IMR-90 (cell line): ENCODE measurements around the gene SH3BP5. TPM values are rescaled to one million over a fixed set of nuclear protein-coding genes. Genes with fewer than 3 reads are reported as not detected.

Source experiments
- ATAC-seq: fragments of 200-7000 bp; cut with Tn5 transposase; 2 replicates; pipeline ENCODE4 v1.9.1; 2020; ENCODE audit warnings: low read depth, mild to moderate bottlenecking, moderate library complexity
- BruUV-seq: library from RNA; stranded (reverse); fragments of 400-500 nt; replicated peaks from 2 replicates; lab custom pipeline; 2021; lab: Mats Ljungman, UMichigan
- CTCF ChIA-PET: fragments of 300-600 bp; formaldehyde crosslinking; extraction: SDS; loops from one replicate; lab custom pipeline; 2021; ENCODE audit warnings: antibody characterized with exemption; lab: Yijun Ruan, JAX
- POLR2A ChIA-PET: fragments of 300-600 bp; sonication (Branson Sonifier 250); formaldehyde crosslinking; loops from one replicate; lab custom pipeline; 2022; ENCODE audit warnings: antibody characterized with exemption; ENCODE audit not compliant: unreplicated experiment; lab: Charles Lee
- DNase-seq: peaks from one replicate; pipeline ENCODE4 v3.0.0; 2013
- H2AFZ ChIP-seq: replicated peaks from 2 replicates; pipeline ENCODE3; 2013; ENCODE audit warnings: low read length, mild to moderate bottlenecking; ENCODE audit not compliant: poor library complexity
- H2AK5ac ChIP-seq: 2 replicates; pipeline ENCODE4 v1.6.1; 2013; ENCODE audit warnings: low read depth, low read length, inconsistent platforms
- H2AK9ac ChIP-seq: replicated peaks from 2 replicates; pipeline ENCODE3; 2013; ENCODE audit warnings: mild to moderate bottlenecking, low read depth, low read length, moderate library complexity; ENCODE audit not compliant: poor library complexity
- H2BK120ac ChIP-seq: 2 replicates; pipeline ENCODE4 v1.6.1; 2013; ENCODE audit warnings: low read depth, low read length, inconsistent platforms
- H2BK15ac ChIP-seq: 3 replicates; pipeline ENCODE4 v1.6.1; 2013; ENCODE audit warnings: low read depth, low read length, inconsistent platforms
- H2BK20ac ChIP-seq: 2 replicates; pipeline ENCODE4 v1.6.1; 2013; ENCODE audit warnings: low read depth, mild to moderate bottlenecking, inconsistent platforms, low read length, moderate library complexity
- H2BK5ac ChIP-seq: 2 replicates; pipeline ENCODE4 v1.6.1; 2013; ENCODE audit warnings: mild to moderate bottlenecking, low read depth, low read length, inconsistent platforms; ENCODE audit not compliant: poor library complexity, severe bottlenecking
- H3K14ac ChIP-seq: replicated peaks from 2 replicates; pipeline ENCODE4 v1.6.1; 2013; ENCODE audit warnings: low read depth, low read length, inconsistent platforms
- H3K18ac ChIP-seq: 2 replicates; pipeline ENCODE4 v1.6.1; 2013; ENCODE audit warnings: low read depth, low read length, control low read depth
- H3K23ac ChIP-seq: 2 replicates; pipeline ENCODE4 v1.6.1; 2013; ENCODE audit warnings: low read depth, low read length, inconsistent platforms
- H3K27ac ChIP-seq: 2 replicates; pipeline ENCODE4 v1.5.1; 2013; ENCODE audit warnings: mild to moderate bottlenecking, control low read depth, low read length; ENCODE audit not compliant: insufficient read depth
- H3K27me3 ChIP-seq: 2 replicates; pipeline ENCODE4 v1.6.1; 2013; ENCODE audit warnings: low read length; ENCODE audit not compliant: control insufficient read depth, insufficient read depth
- H3K36me3 ChIP-seq: 2 replicates; pipeline ENCODE4 v1.6.1; 2013; ENCODE audit warnings: low read length, mixed read lengths; ENCODE audit not compliant: control insufficient read depth, insufficient read depth
- H3K4ac ChIP-seq: 2 replicates; pipeline ENCODE4 v1.6.1; 2013; ENCODE audit warnings: low read depth, low read length, inconsistent platforms
- H3K4me1 ChIP-seq: 2 replicates; pipeline ENCODE4 v1.6.1; 2013; ENCODE audit warnings: low read length, mixed read lengths; ENCODE audit not compliant: control insufficient read depth, insufficient read depth
- H3K4me2 ChIP-seq: 2 replicates; pipeline ENCODE4 v1.6.1; 2013; ENCODE audit warnings: low read depth, mild to moderate bottlenecking, control low read depth, low read length, moderate library complexity
- H3K4me3 ChIP-seq: 2 replicates; pipeline ENCODE4 v1.5.1; 2013; ENCODE audit warnings: low read depth, mild to moderate bottlenecking, control low read depth, low read length, moderate library complexity; ENCODE audit not compliant: insufficient read depth
- H3K56ac ChIP-seq: 2 replicates; pipeline ENCODE4 v1.6.1; 2013; ENCODE audit warnings: low read length, inconsistent platforms; ENCODE audit not compliant: insufficient read depth; ENCODE audit errors: extremely low read depth
- H3K79me1 ChIP-seq, 2 experiments: 2 replicates each; pipeline ENCODE4 v1.6.1; 2013; ENCODE audit warnings: low read length in 2 of 2, inconsistent platforms in 1 of 2, low read depth in 1 of 2
- H3K9ac ChIP-seq: 2 replicates; pipeline ENCODE4 v1.6.1; 2013; ENCODE audit warnings: low read depth, low read length, control low read depth
- H3K9me1 ChIP-seq: 2 replicates; pipeline ENCODE4 v1.6.1; 2013; ENCODE audit warnings: low read length, inconsistent platforms; ENCODE audit not compliant: insufficient read depth
- H3K9me3 ChIP-seq: 2 replicates; pipeline ENCODE4 v1.6.1; 2013; ENCODE audit warnings: low read length; ENCODE audit not compliant: control insufficient read depth, insufficient read depth
- H4K20me1 ChIP-seq: 2 replicates; pipeline ENCODE4 v1.6.1; 2013; ENCODE audit warnings: low read length, inconsistent platforms; ENCODE audit not compliant: insufficient read depth
- H4K5ac ChIP-seq: 2 replicates; pipeline ENCODE4 v1.6.1; 2013; ENCODE audit warnings: mild to moderate bottlenecking, low read depth, low read length, control low read depth
- H4K8ac ChIP-seq, 2 experiments: 2 replicates each; pipeline ENCODE4 v1.6.1; 2013; ENCODE audit warnings: low read depth in 2 of 2, low read length in 2 of 2, control low read depth in 1 of 2, inconsistent platforms in 1 of 2
- H4K91ac ChIP-seq: 2 replicates; pipeline ENCODE4 v1.6.1; 2013; ENCODE audit warnings: low read depth, low read length, inconsistent platforms; ENCODE audit not compliant: insufficient read depth
- BHLHE40 ChIP-seq: fragments of 150-350 bp; IDR thresholded peaks from 2 replicates; pipeline ENCODE4 v1.6.1; 2016; ENCODE audit warnings: mild to moderate bottlenecking, low read depth, low read length
- CEBPB ChIP-seq: IDR thresholded peaks from 2 replicates; pipeline ENCODE4 v1.6.1; 2012; ENCODE audit warnings: low read depth, low read length, improper control_type of control experiment
- CHD1 ChIP-seq: IDR thresholded peaks from 2 replicates; pipeline ENCODE4 v1.6.1; 2012; ENCODE audit warnings: low read depth, low read length, improper control_type of control experiment
- FOS ChIP-seq: fragments of 150-350 bp; IDR thresholded peaks from 2 replicates; pipeline ENCODE4 v1.6.1; 2016; ENCODE audit warnings: low read depth, low read length
- MAFK ChIP-seq: IDR thresholded peaks from 2 replicates; pipeline ENCODE4 v1.6.1; 2012; ENCODE audit warnings: low read depth, low read length, improper control_type of control experiment
- MAZ ChIP-seq: IDR thresholded peaks from 2 replicates; pipeline ENCODE4 v1.6.1; 2012; ENCODE audit warnings: low read depth, mild to moderate bottlenecking, low read length, improper control_type of control experiment, moderate library complexity, borderline replicate concordance
- MXI1 ChIP-seq: IDR thresholded peaks from 2 replicates; pipeline ENCODE4 v1.6.1; 2012; ENCODE audit warnings: low read depth, mild to moderate bottlenecking, low read length, moderate library complexity, borderline replicate concordance
- NFE2L2 ChIP-seq: fragments of 150-350 bp; IDR thresholded peaks from 2 replicates; pipeline ENCODE4 v1.6.1; 2016; ENCODE audit warnings: low read depth, mild to moderate bottlenecking, low read length
- POLR2A ChIP-seq: IDR thresholded peaks from 2 replicates; pipeline ENCODE4 v1.6.1; 2012; ENCODE audit warnings: mild to moderate bottlenecking, low read depth, low read length
- RAD21 ChIP-seq: IDR thresholded peaks from 2 replicates; pipeline ENCODE4 v1.6.1; 2012; ENCODE audit warnings: low read length, improper control_type of control experiment
- RCOR1 ChIP-seq: IDR thresholded peaks from 2 replicates; pipeline ENCODE4 v1.6.1; 2012; ENCODE audit warnings: mild to moderate bottlenecking, low read length, improper control_type of control experiment; ENCODE audit not compliant: insufficient replicate concordance
- RFX5 ChIP-seq: IDR thresholded peaks from 2 replicates; pipeline ENCODE4 v1.8.0; 2012; ENCODE audit warnings: low read depth, mild to moderate bottlenecking, low read length, moderate library complexity
- SMC3 ChIP-seq: fragments of 150-350 bp; IDR thresholded peaks from 2 replicates; pipeline ENCODE4 v1.6.1; 2016; ENCODE audit warnings: low read depth, mild to moderate bottlenecking, antibody characterized with exemption, low read length, moderate library complexity
- WGBS, 2 experiments: methylation state at CpG; one replicate each; pipeline versions ENCODE4 v1.1.5 to v1.1.7; 2013; ENCODE audit warnings: missing lambda C conversion rate in 2 of 2; ENCODE audit not compliant: insufficient read length in 1 of 2; ENCODE audit errors: extremely low coverage in 2 of 2; 5-methylcytosine and 5-hydroxymethylcytosine counted together
- dilution Hi-C: fragments of 300-500 bp; cut with HindIII; formaldehyde crosslinking; loops from one replicate; pipeline ENCODE4 v1.14.3; 2018; ENCODE audit warnings: low sequenced_read_pairs; ENCODE audit not compliant: unreplicated experiment
- in situ Hi-C: fragments of 300-500 bp; cut with MboI; formaldehyde crosslinking; loops from 3 replicates; pipeline ENCODE4 v1.14.3; 2019; ENCODE audit warnings: low sequenced_read_pairs, inconsistent platforms, mixed read lengths
- intact Hi-C: fragments of 100-400 bp; cut with micrococcal nuclease; formaldehyde crosslinking; loops from 2 replicates; pipeline ENCODE4 v1.10.0; 2022
- polyA plus RNA-seq, 3 experiments: library from polyadenylated mRNA; depleted of rRNA; stranded (reverse); fragments of >200 nt; gene quantifications; 2 replicates each; pipeline ENCODE4 v1.2.3, GENCODE V29; 2012; ENCODE audit warnings: low replicate concordance in 1 of 3
- total RNA-seq: library from RNA; depleted of rRNA; stranded (reverse); fragments of >200 nt; gene quantifications from 2 replicates; pipeline ENCODE4 v1.2.3, GENCODE V29; 2012
- TF ChIP-seq, protein P1 (sequence below): fragments of 150-350 bp; IDR thresholded peaks from 2 replicates; pipeline ENCODE4 v1.6.1; 2016; ENCODE audit warnings: low read depth, mild to moderate bottlenecking, low read length, moderate library complexity, borderline replicate concordance
- TF ChIP-seq, protein P2 (sequence below): fragments of 150-350 bp; IDR thresholded peaks from 2 replicates; pipeline ENCODE4 v1.6.1; 2017; ENCODE audit warnings: mild to moderate bottlenecking, antibody characterized with exemption, low read length, low read depth
- TF ChIP-seq, protein P3 (sequence below): conservative IDR thresholded peaks from 2 replicates; pipeline ENCODE4 v1.5.1; 2012; ENCODE audit warnings: mild to moderate bottlenecking, low read depth, low read length, improper control_type of control experiment

SH3BP5 gene
- total and polyA plus RNA-seq, 2 of the 4 experiments (the other 2 are of a cell fraction): 14.0 to 23.5 TPM

DNA sequence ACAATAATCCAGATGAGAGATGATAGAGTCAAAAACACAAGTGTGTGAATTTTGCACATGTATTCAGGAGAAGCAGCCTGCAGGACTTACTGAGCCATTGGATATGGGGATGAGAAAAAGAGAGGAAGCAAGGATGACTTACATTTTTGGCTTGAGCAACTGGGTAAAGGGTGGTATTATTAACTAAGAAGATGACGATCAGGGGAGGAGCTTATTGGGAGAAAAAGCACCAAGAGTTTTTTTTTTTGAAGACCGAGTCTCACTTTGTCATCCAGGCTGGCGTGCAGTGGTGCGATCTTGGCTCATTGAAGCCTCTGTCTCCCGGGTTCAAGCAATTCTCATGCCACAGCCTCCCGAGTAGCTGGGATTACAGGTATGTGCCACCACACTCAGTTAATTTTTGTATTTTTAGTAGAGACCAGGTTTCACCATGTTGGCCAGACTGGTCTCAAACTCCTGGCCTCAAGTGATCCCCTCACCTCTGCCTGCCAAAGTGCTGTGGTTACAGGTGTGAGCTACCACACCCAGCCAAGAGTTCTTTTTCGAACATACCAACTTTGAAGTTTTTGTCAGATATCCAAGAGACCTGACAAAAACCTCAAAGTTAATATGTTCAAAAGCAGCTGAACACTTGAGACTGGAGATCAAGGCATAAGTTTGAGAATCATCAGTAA, 14.8 kb upstream of the SH3BP5 start:
- Histone ChIP-seq H2BK15ac (no peak overlapping the region), H3K4me1 (no peaks in the 10 kb centered on the region), H3K4me3 (no peak overlapping the region), H2BK20ac (no peak overlapping the region), H3K36me3 (no peaks in the 10 kb centered on the region), H4K20me1 (no peaks in the 10 kb centered on the region), H3K18ac (no peak overlapping the region), H2BK5ac (no peak overlapping the region), H3K4me2 (no peak overlapping the region), H3K9me3 (peaks cover 8% of the 10 kb centered on the region), H4K8ac (no peak overlapping the region), H3K56ac (no peak overlapping the region), H3K4ac (no peak overlapping the region), H3K9me1 (no peaks in the 10 kb centered on the region), H2AK9ac (no peak overlapping the region), H3K14ac (no peak overlapping the region), H3K27me3 (peaks cover 22% of the 10 kb centered on the region), H3K9ac (no peak overlapping the region), H4K5ac (no peak overlapping the region), H3K79me1 (no peaks in the 10 kb centered on the region), H4K91ac (no peak overlapping the region), H2AFZ (no peak overlapping the region), H3K23ac (no peak overlapping the region), H2BK120ac (no peak overlapping the region), H3K27ac (no peak overlapping the region), H2AK5ac (no peak overlapping the region)
- no peak for DNase-seq
- ChIA-PET CTCF (interaction anchor here (0.6 kb wide), 1 partner anchor 33 kb away, joined by 4 read pairs; no protein-coding TSS in a partner anchor), POLR2A (no interaction called here)
- in situ Hi-C loops (no loop called here), intact Hi-C loops (no loop called here), dilution Hi-C loops (no loop called here)
- TF ChIP-seq POLR2A (no peak), SMC3 (no peak), MAFK (no peak), MAZ (no peak), RCOR1 (no peak), NFE2L2 (no peak), CEBPB (no peak), BHLHE40 (no peak), RAD21 (no peak), RFX5 (no peak), FOS (no peak), MXI1 (no peak), CHD1 (no peak)
- TF ChIP-seq, protein P1, sequence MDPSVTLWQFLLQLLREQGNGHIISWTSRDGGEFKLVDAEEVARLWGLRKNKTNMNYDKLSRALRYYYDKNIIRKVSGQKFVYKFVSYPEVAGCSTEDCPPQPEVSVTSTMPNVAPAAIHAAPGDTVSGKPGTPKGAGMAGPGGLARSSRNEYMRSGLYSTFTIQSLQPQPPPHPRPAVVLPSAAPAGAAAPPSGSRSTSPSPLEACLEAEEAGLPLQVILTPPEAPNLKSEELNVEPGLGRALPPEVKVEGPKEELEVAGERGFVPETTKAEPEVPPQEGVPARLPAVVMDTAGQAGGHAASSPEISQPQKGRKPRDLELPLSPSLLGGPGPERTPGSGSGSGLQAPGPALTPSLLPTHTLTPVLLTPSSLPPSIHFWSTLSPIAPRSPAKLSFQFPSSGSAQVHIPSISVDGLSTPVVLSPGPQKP: no peak
- TF ChIP-seq, protein P2, sequence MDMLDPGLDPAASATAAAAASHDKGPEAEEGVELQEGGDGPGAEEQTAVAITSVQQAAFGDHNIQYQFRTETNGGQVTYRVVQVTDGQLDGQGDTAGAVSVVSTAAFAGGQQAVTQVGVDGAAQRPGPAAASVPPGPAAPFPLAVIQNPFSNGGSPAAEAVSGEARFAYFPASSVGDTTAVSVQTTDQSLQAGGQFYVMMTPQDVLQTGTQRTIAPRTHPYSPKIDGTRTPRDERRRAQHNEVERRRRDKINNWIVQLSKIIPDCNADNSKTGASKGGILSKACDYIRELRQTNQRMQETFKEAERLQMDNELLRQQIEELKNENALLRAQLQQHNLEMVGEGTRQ: no peak
- TF ChIP-seq, protein P3, sequence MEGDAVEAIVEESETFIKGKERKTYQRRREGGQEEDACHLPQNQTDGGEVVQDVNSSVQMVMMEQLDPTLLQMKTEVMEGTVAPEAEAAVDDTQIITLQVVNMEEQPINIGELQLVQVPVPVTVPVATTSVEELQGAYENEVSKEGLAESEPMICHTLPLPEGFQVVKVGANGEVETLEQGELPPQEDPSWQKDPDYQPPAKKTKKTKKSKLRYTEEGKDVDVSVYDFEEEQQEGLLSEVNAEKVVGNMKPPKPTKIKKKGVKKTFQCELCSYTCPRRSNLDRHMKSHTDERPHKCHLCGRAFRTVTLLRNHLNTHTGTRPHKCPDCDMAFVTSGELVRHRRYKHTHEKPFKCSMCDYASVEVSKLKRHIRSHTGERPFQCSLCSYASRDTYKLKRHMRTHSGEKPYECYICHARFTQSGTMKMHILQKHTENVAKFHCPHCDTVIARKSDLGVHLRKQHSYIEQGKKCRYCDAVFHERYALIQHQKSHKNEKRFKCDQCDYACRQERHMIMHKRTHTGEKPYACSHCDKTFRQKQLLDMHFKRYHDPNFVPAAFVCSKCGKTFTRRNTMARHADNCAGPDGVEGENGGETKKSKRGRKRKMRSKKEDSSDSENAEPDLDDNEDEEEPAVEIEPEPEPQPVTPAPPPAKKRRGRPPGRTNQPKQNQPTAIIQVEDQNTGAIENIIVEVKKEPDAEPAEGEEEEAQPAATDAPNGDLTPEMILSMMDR: no peak
- ATAC-seq: no peak
- BruUV-seq: no TSS peak
- WGBS, 2 experiments: 93% methylated on average over 3 of the region's 7 CpGs; no CpG with 5 or more reads in 1 of the 2 experiments
